Panc1 (cell line): ENCODE measurements around the gene CCDC9B. TPM values are rescaled to one million over a fixed set of nuclear protein-coding genes. Genes with fewer than 3 reads are reported as not detected.

Experiments used
- ATAC-seq: fragments of 200-7000 bp; cut with Tn5 transposase; 2 replicates; pipeline ENCODE4 v1.9.1; 2020; ENCODE audit warnings: mild to moderate bottlenecking, moderate library complexity
- BruUV-seq: library from RNA; stranded (reverse); fragments of 400-500 nt; replicated peaks from 2 replicates; lab custom pipeline; 2021; lab: Mats Ljungman, UMichigan
- CTCF ChIA-PET: fragments of 300-600 bp; sonication (Branson Sonifier 250); formaldehyde crosslinking; loops from one replicate; lab custom pipeline; 2022; ENCODE audit warnings: antibody characterized with exemption; lab: Charles Lee
- POLR2A ChIA-PET: fragments of 300-600 bp; sonication (Branson Sonifier 250); formaldehyde crosslinking; loops from one replicate; lab custom pipeline; 2022; ENCODE audit warnings: antibody characterized with exemption; lab: Charles Lee
- DNase-seq: peaks from one replicate; pipeline ENCODE4 v3.0.0-alpha.2; 2010; ENCODE audit warnings: low read depth, low spot score
- H3K27ac ChIP-seq: 2 replicates; pipeline ENCODE4 v1.5.1; 2011; ENCODE audit warnings: mild to moderate bottlenecking, low read length, inconsistent platforms
- H3K27me3 ChIP-seq: fragments of 200-500 bp; sonication (Bioruptor generic); 2 replicates; pipeline ENCODE4 v1.6.0; 2014; ENCODE audit warnings: low read length, inconsistent platforms; ENCODE audit not compliant: control insufficient read depth, insufficient read depth
- H3K36me3 ChIP-seq: fragments of 200-500 bp; sonication (Bioruptor generic); 2 replicates; pipeline ENCODE4 v1.5.1; 2014; ENCODE audit warnings: inconsistent platforms, mild to moderate bottlenecking, low read length, moderate library complexity; ENCODE audit not compliant: control insufficient read depth, insufficient read depth
- H3K4me1 ChIP-seq: 2 replicates; pipeline ENCODE4 v1.5.1; 2011; ENCODE audit warnings: inconsistent platforms, mild to moderate bottlenecking, low read length, moderate library complexity; ENCODE audit not compliant: control insufficient read depth, insufficient read depth
- H3K4me3 ChIP-seq, 2 experiments: 2 replicates each; pipeline ENCODE4 v1.5.1; 2011 to 2012; ENCODE audit warnings: low read depth in 2 of 2, low read length in 2 of 2, mild to moderate bottlenecking in 2 of 2, inconsistent platforms in 1 of 2, moderate library complexity in 1 of 2
- H3K9me3 ChIP-seq: fragments of 200-500 bp; sonication (Bioruptor generic); 2 replicates; pipeline ENCODE4 v1.5.1; 2014; ENCODE audit warnings: low read depth, mild to moderate bottlenecking, inconsistent platforms, low read length, moderate library complexity; ENCODE audit not compliant: control insufficient read depth, insufficient read depth
- CTCF ChIP-seq: fragments of 450-650 bp; IDR thresholded peaks from 2 replicates; pipeline ENCODE4 v1.5.1; 2017; ENCODE audit warnings: mild to moderate bottlenecking
- POLR2AphosphoS5 ChIP-seq: IDR thresholded peaks from 2 replicates; pipeline ENCODE4 v1.6.1; 2012; ENCODE audit warnings: mild to moderate bottlenecking, low read depth, low read length, moderate library complexity
- REST ChIP-seq, 2 experiments: IDR thresholded peaks; 2 replicates each; pipeline ENCODE4 v1.6.1; 2011 to 2012; ENCODE audit warnings: low read depth in 2 of 2, control low read depth in 1 of 2, low read length in 1 of 2, mild to moderate bottlenecking in 1 of 2, moderate library complexity in 1 of 2; ENCODE audit not compliant: insufficient read depth in 1 of 2
- SIN3A ChIP-seq: IDR thresholded peaks from 2 replicates; pipeline ENCODE4 v1.6.1; 2012; ENCODE audit warnings: low read depth, mild to moderate bottlenecking, low read length, moderate library complexity, borderline replicate concordance; ENCODE audit not compliant: insufficient read depth
- TCF7L2 ChIP-seq: IDR thresholded peaks from 2 replicates; pipeline ENCODE4 v1.6.1; 2011; ENCODE audit warnings: mild to moderate bottlenecking, low read depth, low read length, inconsistent platforms
- in situ Hi-C: cut with HindIII; loops from 2 replicates; pipeline ENCODE4 v1.10.0; 2016; ENCODE audit warnings: low sequenced_read_pairs, low pct_unique_long_range_greater_than_20kb
- intact Hi-C: fragments of 100-400 bp; cut with micrococcal nuclease; formaldehyde crosslinking; loops from one replicate; pipeline ENCODE4 v1.10.0; 2022; ENCODE audit not compliant: unreplicated experiment
- total RNA-seq: library from RNA; stranded (reverse); gene quantifications from one replicate; pipeline ENCODE4 v1.2.1, GENCODE V29; 2021; ENCODE audit not compliant: unreplicated experiment

CCDC9B gene
- total RNA-seq, 1 experiment from 2014 or later: 55.9 TPM

- TF ChIP-seq CTCF (no peak), POLR2AphosphoS5 (no peak), TCF7L2 (no peak), REST (IDR thresholded peaks at IDR 0.05; ENCODE audit: insufficient read depth in 1 of 2, low read depth in 2 of 2, low read length in 1 of 2) (no peak), SIN3A (no peak)
- no peaks in the 10 kb centered on the region for H3K27me3 ChIP-seq
- POLR2A ChIA-PET: no interaction called here
- in situ Hi-C loops: no loop called here
- no peak overlapping the region for H3K27ac ChIP-seq
- ATAC-seq: no peak
- H3K4me3 ChIP-seq: no peak overlapping the region
- no TSS peak for BruUV-seq
- H3K9me3 ChIP-seq: no peaks in the 10 kb centered on the region
- intact Hi-C loops: no loop called here
- no peak for DNase-seq
- peaks cover 16% of the 10 kb centered on the region; the same call in 1 of the 2 replicates for H3K4me1 ChIP-seq
- H3K36me3 ChIP-seq: no peaks in the 10 kb centered on the region
- CTCF ChIA-PET: no interaction called here
Observed at GRCh38 chr15:40286794-40287193, 53.9 kb downstream of the CCDC9B start.

GRCh38 chr15:40286061-40286532 lies 54.6 kb downstream of the CCDC9B start:
- no TSS peak for BruUV-seq
- no peak overlapping the region for H3K27ac ChIP-seq
- H3K36me3 ChIP-seq: no peaks in the 10 kb centered on the region
- ChIA-PET POLR2A (no interaction called here), CTCF (interaction anchor here (1.1 to 1.3 kb wide), 3 partner anchors 10 to 33 kb away, joined by 3 to 4 read pairs (median 4); no protein-coding TSS in a partner anchor)
- no peaks in the 10 kb centered on the region for H3K9me3 ChIP-seq
- TF ChIP-seq CTCF (no peak), REST (IDR thresholded peaks at IDR 0.05; ENCODE audit: insufficient read depth in 1 of 2, low read depth in 2 of 2, low read length in 1 of 2) (no peak), TCF7L2 (no peak)
- peaks cover 16% of the 10 kb centered on the region; the same call in 1 of the 2 replicates for H3K4me1 ChIP-seq
- no peaks in the 10 kb centered on the region for H3K27me3 ChIP-seq
- no peak overlapping the region for H3K4me3 ChIP-seq
- in situ Hi-C loops: no loop called here
- ATAC-seq (no peak), DNase-seq (no peak)
- intact Hi-C loops: no loop called here
